ENCODE measurements around the gene QPRT.

DNA sequence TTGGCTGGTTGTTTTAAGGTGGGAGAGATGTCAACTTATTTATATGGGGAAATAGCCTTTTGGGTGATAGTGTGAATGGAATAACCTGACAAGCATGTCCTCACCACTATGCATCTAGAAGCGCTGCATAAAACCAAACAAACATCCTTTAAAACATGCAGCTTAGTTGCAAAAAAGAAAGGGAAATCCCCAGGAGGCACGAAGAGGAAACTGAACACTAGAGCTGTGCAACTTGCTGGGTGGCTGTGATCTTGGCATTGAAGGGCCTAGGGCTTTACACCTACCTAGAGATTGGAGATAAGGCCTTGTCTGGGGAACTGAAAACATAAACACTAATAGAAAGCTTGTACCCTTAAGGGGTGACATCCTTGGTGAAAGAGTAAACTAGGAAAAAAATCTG, 59.5 kb downstream of the QPRT start:
- TF ChIP-seq, protein P1, sequence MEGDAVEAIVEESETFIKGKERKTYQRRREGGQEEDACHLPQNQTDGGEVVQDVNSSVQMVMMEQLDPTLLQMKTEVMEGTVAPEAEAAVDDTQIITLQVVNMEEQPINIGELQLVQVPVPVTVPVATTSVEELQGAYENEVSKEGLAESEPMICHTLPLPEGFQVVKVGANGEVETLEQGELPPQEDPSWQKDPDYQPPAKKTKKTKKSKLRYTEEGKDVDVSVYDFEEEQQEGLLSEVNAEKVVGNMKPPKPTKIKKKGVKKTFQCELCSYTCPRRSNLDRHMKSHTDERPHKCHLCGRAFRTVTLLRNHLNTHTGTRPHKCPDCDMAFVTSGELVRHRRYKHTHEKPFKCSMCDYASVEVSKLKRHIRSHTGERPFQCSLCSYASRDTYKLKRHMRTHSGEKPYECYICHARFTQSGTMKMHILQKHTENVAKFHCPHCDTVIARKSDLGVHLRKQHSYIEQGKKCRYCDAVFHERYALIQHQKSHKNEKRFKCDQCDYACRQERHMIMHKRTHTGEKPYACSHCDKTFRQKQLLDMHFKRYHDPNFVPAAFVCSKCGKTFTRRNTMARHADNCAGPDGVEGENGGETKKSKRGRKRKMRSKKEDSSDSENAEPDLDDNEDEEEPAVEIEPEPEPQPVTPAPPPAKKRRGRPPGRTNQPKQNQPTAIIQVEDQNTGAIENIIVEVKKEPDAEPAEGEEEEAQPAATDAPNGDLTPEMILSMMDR (IDR thresholded peaks at IDR 0.05; ENCODE audit: low read depth, low read length), result no peak
- TF ChIP-seq EZH2phosphoT487 (IDR thresholded peaks at IDR 0.05; ENCODE audit: low read depth), result no peak
